Mucosa of descending colon (tissue), 3 donors: ENCODE measurements around the gene KLHL1. TPM values are rescaled to one million over a fixed set of nuclear protein-coding genes. Genes with fewer than 3 reads are reported as not detected.

Experiments
- ATAC-seq: fragments of 200-7000 bp; cut with Tn5 transposase; one replicate; pipeline ENCODE4 v1.9.1; 2020; ENCODE audit warnings: mild to moderate bottlenecking, moderate library complexity
- DNase-seq, 3 donors: peaks; one replicate each; pipeline ENCODE4 v3.0.0-alpha.2; 2020
- H3K36me3 ChIP-seq: fragments of 200-600 bp; one replicate; pipeline ENCODE4 v1.8.0; 2021; ENCODE audit warnings: low read depth, mild to moderate bottlenecking
- H3K4me1 ChIP-seq: fragments of 200-600 bp; one replicate; pipeline ENCODE4 v1.8.0; 2021; ENCODE audit warnings: low read depth, mild to moderate bottlenecking
- H3K4me3 ChIP-seq: fragments of 200-600 bp; one replicate; pipeline ENCODE4 v1.8.0; 2021; ENCODE audit warnings: mild to moderate bottlenecking
- H3K9me3 ChIP-seq: fragments of 200-600 bp; one replicate; pipeline ENCODE4 v1.8.0; 2021; ENCODE audit warnings: mild to moderate bottlenecking
- CTCF ChIP-seq: fragments of 200-600 bp; IDR thresholded peaks from one replicate; pipeline ENCODE4 v1.8.0; 2022; ENCODE audit warnings: antibody characterized with exemption, mild to moderate bottlenecking
- intact Hi-C, 2 donors: fragments of 100-400 bp; cut with DNase I in 1 of 2; cut with micrococcal nuclease in 1 of 2; formaldehyde crosslinking; loops; one replicate each; pipeline versions ENCODE4 v1.11.0 to v1.11.1; 2022; cut with DNase I, micrococcal nuclease
- total RNA-seq, 3 donors: library from RNA; stranded (reverse); fragmentation: NEBNext Ultra II Directional in 2 of 3; extraction: Animal tissue kit (Norgen Biotek cat#: 25700) in 2 of 3; gene quantifications; one replicate each; pipeline versions ENCODE4 v1.2.1 to v1.2.4, GENCODE V29; 2021 to 2023
- donor health status: DM: no; HTN: no; CAD: no; lungs with moderate emphysema.
- donor health status: DM: no; HTN: no; CAD: no.
- donor health status: DM: no; HTN: yes; CAD: no.

KLHL1 gene
- total RNA-seq, 3 donors from 2014 or later, result 0.25 TPM; not detected in 2

GRCh38 chr13:69912630-69913029 is 195.6 kb downstream of the KLHL1 start:
- Histone ChIP-seq H3K9me3 (no peaks in the 10 kb centered on the region), H3K4me3 (no peak overlapping the region), H3K36me3 (no peaks in the 10 kb centered on the region), H3K4me1 (no peaks in the 10 kb centered on the region)
- ATAC-seq, result no peak
- intact Hi-C loops, result no loop called here
- DNase-seq, result no peak
- TF ChIP-seq CTCF, result no peak

- intact Hi-C loops, result no loop called here
- no peak for TF ChIP-seq CTCF
- Histone ChIP-seq H3K4me3 (no peak overlapping the region), H3K9me3 (no peaks in the 10 kb centered on the region), H3K4me1 (no peaks in the 10 kb centered on the region), H3K36me3 (no peaks in the 10 kb centered on the region)
- ATAC-seq (no peak), DNase-seq (no peak)
These were observed 197.5 kb downstream of the KLHL1 start for GRCh38 chr13:69910800-69911199.

- no peak for DNase-seq
These were observed 203.5 kb downstream of the KLHL1 start for GRCh38 chr13:69904784-69905183.

GRCh38 chr13:69903081-69903480 is 205.2 kb downstream of the KLHL1 start:
- no peak for DNase-seq
- Histone ChIP-seq H3K36me3 (no peaks in the 10 kb centered on the region), H3K4me3 (no peak overlapping the region), H3K9me3 (no peaks in the 10 kb centered on the region), H3K4me1 (no peaks in the 10 kb centered on the region)
- no peak for TF ChIP-seq CTCF
- intact Hi-C loops, result no loop called here
- no peak for ATAC-seq

More at GRCh38 chr13:69904784-69905183, 203.5 kb downstream of the KLHL1 start:
- no peak for ATAC-seq
- H3K9me3 ChIP-seq, result no peaks in the 10 kb centered on the region
- no peak for TF ChIP-seq CTCF
- H3K4me3 ChIP-seq, result no peak overlapping the region
- intact Hi-C loops, result no loop called here
- no peaks in the 10 kb centered on the region for H3K4me1 ChIP-seq
- H3K36me3 ChIP-seq, result no peaks in the 10 kb centered on the region

GRCh38 chr13:69882451-69882850 is 225.8 kb downstream of the KLHL1 start:
- no peaks in the 10 kb centered on the region for H3K36me3 ChIP-seq
- H3K9me3 ChIP-seq, result no peaks in the 10 kb centered on the region
- no peak overlapping the region for H3K4me3 ChIP-seq
- no peaks in the 10 kb centered on the region for H3K4me1 ChIP-seq
- TF ChIP-seq CTCF, result no peak
- ATAC-seq, result no peak
- no peak for DNase-seq
- intact Hi-C loops, result no loop called here

- no peak overlapping the region for H3K4me3 ChIP-seq
- H3K4me1 ChIP-seq, result no peaks in the 10 kb centered on the region
- TF ChIP-seq CTCF, result no peak
- no peaks in the 10 kb centered on the region for H3K9me3 ChIP-seq
- H3K36me3 ChIP-seq, result no peaks in the 10 kb centered on the region
- intact Hi-C loops, result no loop called here
- no peak for ATAC-seq
- DNase-seq, result no peak
These were observed 228.3 kb downstream of the KLHL1 start for GRCh38 chr13:69879936-69880335.
